Activated CD8-positive, alpha-beta T cell treated with anti-CD3 and anti-CD28 coated beads for 36 hours (primary cell): ENCODE data around the gene DCDC2C. TPM values are rescaled to one million over a fixed set of nuclear protein-coding genes. Genes with fewer than 3 reads are reported as not detected.

Experiments
- ATAC-seq: fragments of 200-7000 bp; cut with Tn5 transposase; one replicate; pipeline ENCODE4 v1.10.0; 2021; ENCODE audit warnings: mild to moderate bottlenecking, moderate library complexity
- CTCF ChIA-PET: fragments of 350-600 bp; sonication (Branson Sonifier 250); formaldehyde crosslinking; loops from one replicate; lab custom pipeline; 2021; ENCODE audit warnings: antibody characterized with exemption; lab: Charles Lee
- POLR2A ChIA-PET: fragments of 350-600 bp; sonication (Branson Sonifier 250); formaldehyde crosslinking; loops from one replicate; lab custom pipeline; 2021; ENCODE audit warnings: antibody characterized with exemption; lab: Charles Lee
- DNase-seq: peaks from one replicate; pipeline ENCODE4 v3.0.0-alpha.2; 2020
- H3K27ac Mint-ChIP-seq: one replicate; pipeline ENCODE4 v1.8.0; 2021; ENCODE audit warnings: mild to moderate bottlenecking, mixed read lengths
- H3K27me3 Mint-ChIP-seq: one replicate; pipeline ENCODE4 v1.8.0; 2021; ENCODE audit warnings: mixed read lengths
- H3K36me3 Mint-ChIP-seq: one replicate; pipeline ENCODE4 v1.8.0; 2021; ENCODE audit warnings: low read depth, mixed read lengths
- H3K4me1 Mint-ChIP-seq: one replicate; pipeline ENCODE4 v1.8.0; 2021; ENCODE audit warnings: low read depth, mixed read lengths
- H3K4me3 Mint-ChIP-seq: one replicate; pipeline ENCODE4 v1.8.0; 2021; ENCODE audit warnings: mild to moderate bottlenecking, moderate library complexity, mixed read lengths
- H3K9me3 Mint-ChIP-seq: one replicate; pipeline ENCODE4 v1.8.0; 2021; ENCODE audit warnings: mixed read lengths
- intact Hi-C: fragments of 100-400 bp; cut with micrococcal nuclease; formaldehyde crosslinking; loops from one replicate; pipeline ENCODE4 v1.10.0; 2022
- total RNA-seq, 2 experiments: library from RNA; stranded (reverse); gene quantifications; one replicate each; pipeline ENCODE4 v1.2.3, GENCODE V29; 2021
- TF ChIP-seq, protein P1 (sequence below): fragments of 200-600 bp; IDR thresholded peaks from one replicate; pipeline ENCODE4 v1.8.0; 2022; ENCODE audit warnings: antibody characterized with exemption, mild to moderate bottlenecking

Gene DCDC2C
- total RNA-seq, 2 experiments from 2014 or later: not detected

DNA sequence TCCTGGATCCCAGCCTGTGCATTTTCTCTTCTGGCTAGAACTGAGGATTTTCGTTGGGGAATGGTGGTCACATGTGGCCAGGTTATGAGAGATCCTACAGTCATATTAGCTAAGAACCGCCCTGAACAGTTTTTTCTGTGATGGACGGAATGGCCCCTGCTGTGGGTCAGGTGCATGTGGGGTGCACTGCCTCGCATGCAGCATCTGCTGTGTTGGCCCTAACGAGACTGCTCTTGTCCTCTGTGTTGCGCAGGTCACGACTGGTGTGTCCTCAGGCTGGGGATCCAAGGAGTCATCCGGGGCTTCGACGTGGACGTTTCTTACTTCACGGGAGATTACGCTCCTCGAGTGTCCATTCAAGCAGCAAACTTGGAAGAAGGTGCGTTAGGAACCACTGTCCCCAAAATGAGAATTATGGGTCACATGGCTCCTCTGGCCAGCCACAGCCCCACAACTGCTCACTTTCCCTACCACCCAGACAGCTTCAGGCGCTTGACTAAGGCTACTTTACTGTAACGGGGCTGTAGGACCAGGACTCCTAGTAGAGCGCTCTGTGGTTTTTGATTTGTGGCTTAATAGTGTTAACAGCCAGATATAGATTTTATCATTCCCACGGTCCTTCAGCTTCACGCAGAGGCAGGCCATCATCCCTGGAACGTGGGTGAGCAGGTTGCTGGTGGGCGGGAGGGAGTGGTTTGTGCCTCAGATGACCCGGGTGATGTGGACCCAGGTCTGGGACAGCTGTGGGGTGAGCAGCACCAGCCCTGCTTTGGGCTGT lies 23.6 kb upstream of the DCDC2C start:
- no peak overlapping the region for H3K27ac Mint-ChIP-seq
- H3K9me3 Mint-ChIP-seq: no peaks in the 10 kb centered on the region
- TF ChIP-seq, protein P1, sequence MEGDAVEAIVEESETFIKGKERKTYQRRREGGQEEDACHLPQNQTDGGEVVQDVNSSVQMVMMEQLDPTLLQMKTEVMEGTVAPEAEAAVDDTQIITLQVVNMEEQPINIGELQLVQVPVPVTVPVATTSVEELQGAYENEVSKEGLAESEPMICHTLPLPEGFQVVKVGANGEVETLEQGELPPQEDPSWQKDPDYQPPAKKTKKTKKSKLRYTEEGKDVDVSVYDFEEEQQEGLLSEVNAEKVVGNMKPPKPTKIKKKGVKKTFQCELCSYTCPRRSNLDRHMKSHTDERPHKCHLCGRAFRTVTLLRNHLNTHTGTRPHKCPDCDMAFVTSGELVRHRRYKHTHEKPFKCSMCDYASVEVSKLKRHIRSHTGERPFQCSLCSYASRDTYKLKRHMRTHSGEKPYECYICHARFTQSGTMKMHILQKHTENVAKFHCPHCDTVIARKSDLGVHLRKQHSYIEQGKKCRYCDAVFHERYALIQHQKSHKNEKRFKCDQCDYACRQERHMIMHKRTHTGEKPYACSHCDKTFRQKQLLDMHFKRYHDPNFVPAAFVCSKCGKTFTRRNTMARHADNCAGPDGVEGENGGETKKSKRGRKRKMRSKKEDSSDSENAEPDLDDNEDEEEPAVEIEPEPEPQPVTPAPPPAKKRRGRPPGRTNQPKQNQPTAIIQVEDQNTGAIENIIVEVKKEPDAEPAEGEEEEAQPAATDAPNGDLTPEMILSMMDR: no peak
- DNase-seq: no peak
- H3K4me3 Mint-ChIP-seq: no peak overlapping the region
- CTCF ChIA-PET: interaction anchor here (1.2 kb wide), 1 partner anchor 12 kb away, joined by 4 read pairs; no protein-coding TSS in a partner anchor
- ATAC-seq: no peak
- H3K4me1 Mint-ChIP-seq: no peaks in the 10 kb centered on the region
- intact Hi-C loops: no loop called here
- H3K36me3 Mint-ChIP-seq: no peaks in the 10 kb centered on the region
- H3K27me3 Mint-ChIP-seq: peaks cover 2% of the 10 kb centered on the region
- POLR2A ChIA-PET: no interaction called here

DNA sequence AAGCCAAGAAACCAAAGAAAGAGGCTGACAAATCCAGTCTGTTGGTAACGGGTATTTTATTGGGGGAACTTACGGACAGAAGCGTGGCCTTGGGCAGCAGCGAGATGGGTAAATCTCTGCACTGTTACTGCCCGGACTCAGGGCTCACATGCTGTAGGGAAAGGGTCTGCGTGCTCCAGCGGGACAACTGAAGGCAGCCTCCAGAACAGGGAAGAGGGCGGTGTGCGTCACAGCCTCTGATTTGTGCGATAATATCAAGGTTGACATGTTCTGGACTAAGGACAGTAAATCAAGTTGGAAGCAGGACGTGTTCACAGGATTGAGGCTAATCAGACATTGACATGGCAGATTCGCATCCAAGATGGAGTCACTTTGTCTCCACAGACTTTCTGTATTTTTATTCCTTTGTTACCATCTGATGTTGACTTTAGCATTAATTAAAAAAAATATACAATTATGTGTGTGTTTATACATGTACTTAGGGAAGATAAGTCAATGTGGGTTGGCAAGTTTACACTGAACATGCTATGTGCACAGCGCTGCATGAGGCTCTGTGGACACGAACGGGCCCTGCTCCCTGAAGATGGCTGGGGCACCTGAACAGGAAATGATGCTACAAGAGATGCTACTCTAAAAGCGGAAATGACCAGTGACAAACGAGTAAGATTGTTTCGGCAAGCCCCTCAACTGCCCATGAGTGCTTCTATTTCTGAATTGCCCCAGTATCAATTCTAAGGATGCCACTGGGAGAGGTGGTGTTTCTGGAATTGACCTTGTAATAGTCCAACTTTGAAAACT lies 22.6 kb upstream of the DCDC2C start:
- no peak for ATAC-seq
- POLR2A ChIA-PET: no interaction called here

DNA sequence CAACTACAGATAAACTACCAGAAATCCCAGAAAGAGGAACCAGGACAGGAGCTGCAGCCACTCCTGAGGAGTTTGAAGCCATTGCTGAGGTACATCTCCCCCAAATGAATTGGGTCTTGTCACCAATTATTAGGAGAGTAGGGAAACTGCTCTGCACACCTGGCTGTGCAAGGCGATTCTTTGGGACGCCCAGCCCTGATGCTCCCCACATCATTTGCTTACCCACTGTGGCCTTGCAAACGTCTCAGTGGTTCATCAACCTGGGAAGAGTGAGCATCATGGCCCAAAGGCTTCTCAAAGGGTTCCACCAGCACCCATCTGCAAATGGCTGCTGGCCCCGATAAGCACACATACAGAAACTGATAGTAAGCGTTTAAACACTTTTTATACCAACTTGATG lies 21.8 kb upstream of the DCDC2C start:
- no peaks in the 10 kb centered on the region for H3K9me3 Mint-ChIP-seq

More for the DNA sequence above, 22.6 kb upstream of the DCDC2C start:
- Mint-ChIP-seq H3K27me3 (peaks cover 2% of the 10 kb centered on the region), H3K36me3 (no peaks in the 10 kb centered on the region), H3K4me1 (no peaks in the 10 kb centered on the region), H3K27ac (no peak overlapping the region), H3K4me3 (no peak overlapping the region), H3K9me3 (no peaks in the 10 kb centered on the region)
- no peak for DNase-seq
- CTCF ChIA-PET: no interaction called here
- intact Hi-C loops: no loop called here
- TF ChIP-seq, protein P1: no peak

DNA sequence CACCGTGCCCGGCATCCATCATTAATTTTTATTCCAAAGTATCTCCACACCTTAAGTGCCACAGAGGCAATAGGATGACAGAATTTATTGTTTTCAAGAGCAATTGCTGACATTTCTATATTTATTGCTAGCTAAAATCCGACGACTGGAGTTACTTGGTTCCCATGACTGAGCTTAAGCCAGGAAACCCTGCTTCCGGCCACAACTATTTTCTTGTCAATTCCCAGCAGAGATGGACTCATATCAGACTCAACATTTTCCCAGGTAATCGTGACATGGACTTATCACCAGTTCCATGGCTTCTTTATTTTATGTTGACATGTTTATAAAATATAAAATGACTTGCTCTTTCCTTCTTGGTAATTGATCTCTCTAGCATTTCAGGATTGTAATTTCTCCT lies 20.6 kb upstream of the DCDC2C start:
- ATAC-seq (no peak), DNase-seq (no peak)
- ChIA-PET POLR2A (no interaction called here), CTCF (no interaction called here)
- Mint-ChIP-seq H3K27ac (no peak overlapping the region), H3K9me3 (no peaks in the 10 kb centered on the region), H3K4me1 (no peaks in the 10 kb centered on the region), H3K4me3 (no peak overlapping the region), H3K27me3 (peaks cover 2% of the 10 kb centered on the region), H3K36me3 (no peaks in the 10 kb centered on the region)
- TF ChIP-seq, protein P1: no peak
- intact Hi-C loops: no loop called here

More for the DNA sequence above, 21.8 kb upstream of the DCDC2C start:
- H3K27ac Mint-ChIP-seq: no peak overlapping the region
- DNase-seq (no peak), ATAC-seq (no peak)
- POLR2A ChIA-PET: no interaction called here
- no peaks in the 10 kb centered on the region for H3K36me3 Mint-ChIP-seq
- H3K4me1 Mint-ChIP-seq: no peaks in the 10 kb centered on the region
- H3K4me3 Mint-ChIP-seq: no peak overlapping the region
- TF ChIP-seq, protein P1: no peak
- peaks cover 2% of the 10 kb centered on the region for H3K27me3 Mint-ChIP-seq
- CTCF ChIA-PET: no interaction called here
- intact Hi-C loops: no loop called here
